ENCODE results near the gene JMJD6. TPM values are rescaled to one million over a fixed set of nuclear protein-coding genes. Genes with fewer than 3 reads are reported as not detected.

The JMJD6 gene
- total and polyA plus RNA-seq, 2 experiments from 2014 or later: 23.5 to 33.6 TPM

DNA sequence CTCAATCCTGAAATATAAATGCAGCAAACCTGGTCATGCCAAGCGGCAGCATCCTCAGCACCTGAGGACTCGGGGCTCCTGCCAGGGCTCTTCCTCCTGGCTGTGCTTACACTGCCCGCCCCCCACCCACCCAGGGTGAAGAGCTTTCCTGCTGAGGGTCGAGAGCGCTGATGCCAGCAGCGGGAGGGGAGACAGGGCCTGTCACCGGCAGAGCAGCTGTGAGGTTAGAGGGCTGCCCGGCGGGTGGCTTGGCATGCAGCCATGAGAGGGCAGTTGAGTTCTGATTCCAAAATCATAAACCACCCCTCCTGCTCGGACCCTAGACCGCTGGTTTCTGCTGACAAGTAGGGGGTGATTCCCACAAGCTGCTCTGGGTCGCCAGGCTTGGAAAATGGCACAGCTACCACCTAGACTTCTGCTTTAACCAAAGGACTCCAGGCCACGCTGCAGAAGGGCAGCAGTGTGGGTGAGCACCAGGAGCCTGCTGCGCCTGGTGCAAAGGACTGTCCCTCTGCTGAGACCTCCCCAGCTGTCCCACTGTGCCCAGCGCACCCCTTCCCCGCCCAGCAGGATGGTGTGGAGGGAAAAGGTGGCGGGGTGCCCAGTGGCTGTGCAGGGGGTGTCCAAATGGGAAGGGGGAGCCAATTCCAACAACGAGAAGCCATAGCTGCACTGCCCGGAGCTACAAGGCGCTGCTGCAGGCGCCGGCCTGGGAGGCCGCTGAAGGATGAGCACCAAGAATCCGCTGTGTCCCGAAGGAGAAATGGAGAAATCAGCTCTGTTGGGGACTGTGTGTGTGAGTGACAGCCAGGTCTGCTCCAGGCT, 42.3 kb downstream of the JMJD6 start:
- Histone ChIP-seq H3K4me3 (no peak overlapping the region), H3K4me1 (ENCODE audit: low read depth) (peaks cover 22% of the 10 kb centered on the region), H3K27ac (no peak overlapping the region), H3K9me3 (ENCODE audit: low read depth) (no peaks in the 10 kb centered on the region), H3K27me3 (no peaks in the 10 kb centered on the region), H3K36me3 (no peaks in the 10 kb centered on the region)
- DNase-seq (ENCODE audit: low read depth in 1 of 2, low spot score in 1 of 2): no peak
- TF ChIP-seq, protein P1, sequence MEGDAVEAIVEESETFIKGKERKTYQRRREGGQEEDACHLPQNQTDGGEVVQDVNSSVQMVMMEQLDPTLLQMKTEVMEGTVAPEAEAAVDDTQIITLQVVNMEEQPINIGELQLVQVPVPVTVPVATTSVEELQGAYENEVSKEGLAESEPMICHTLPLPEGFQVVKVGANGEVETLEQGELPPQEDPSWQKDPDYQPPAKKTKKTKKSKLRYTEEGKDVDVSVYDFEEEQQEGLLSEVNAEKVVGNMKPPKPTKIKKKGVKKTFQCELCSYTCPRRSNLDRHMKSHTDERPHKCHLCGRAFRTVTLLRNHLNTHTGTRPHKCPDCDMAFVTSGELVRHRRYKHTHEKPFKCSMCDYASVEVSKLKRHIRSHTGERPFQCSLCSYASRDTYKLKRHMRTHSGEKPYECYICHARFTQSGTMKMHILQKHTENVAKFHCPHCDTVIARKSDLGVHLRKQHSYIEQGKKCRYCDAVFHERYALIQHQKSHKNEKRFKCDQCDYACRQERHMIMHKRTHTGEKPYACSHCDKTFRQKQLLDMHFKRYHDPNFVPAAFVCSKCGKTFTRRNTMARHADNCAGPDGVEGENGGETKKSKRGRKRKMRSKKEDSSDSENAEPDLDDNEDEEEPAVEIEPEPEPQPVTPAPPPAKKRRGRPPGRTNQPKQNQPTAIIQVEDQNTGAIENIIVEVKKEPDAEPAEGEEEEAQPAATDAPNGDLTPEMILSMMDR (IDR thresholded peaks at IDR 0.05; ENCODE audit: low read depth, low read length): no peak

DNA sequence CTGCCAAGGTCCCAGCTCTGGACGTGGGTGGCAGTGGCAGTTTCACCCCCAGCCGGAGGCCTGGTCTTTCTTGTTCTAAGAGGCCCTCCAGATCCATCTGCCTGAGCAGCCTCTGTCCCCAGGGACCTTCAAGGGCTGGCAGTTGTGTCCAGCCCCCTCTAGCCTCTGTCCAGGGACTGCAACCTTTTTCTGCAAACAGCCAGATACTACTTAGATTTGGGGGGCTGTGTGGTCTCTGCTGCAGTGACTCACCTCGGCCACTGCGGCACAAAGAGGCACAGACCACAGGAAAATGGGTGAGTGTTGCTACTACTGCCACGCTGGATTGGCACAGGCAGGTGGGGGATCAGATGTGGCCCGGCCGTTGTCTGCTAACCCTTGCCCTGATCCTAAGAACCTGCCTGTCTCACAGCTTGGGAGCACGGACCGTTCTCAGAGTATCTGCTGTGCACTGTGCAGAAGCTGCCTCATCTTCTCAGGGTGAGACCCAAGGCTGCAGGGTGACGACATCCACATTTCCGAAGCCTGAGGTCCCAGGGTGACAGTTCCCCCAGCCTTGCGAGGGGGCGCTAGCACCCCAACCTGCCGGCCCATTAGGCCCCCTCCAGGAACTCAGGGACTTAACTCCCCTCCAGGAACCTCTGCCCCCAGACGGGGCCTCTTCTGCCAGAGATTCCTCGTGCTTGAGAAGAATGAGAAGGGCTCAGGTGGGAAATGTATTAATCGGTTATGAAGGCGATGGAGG, 43.2 kb downstream of the JMJD6 start:
- Histone ChIP-seq H3K9me3 (ENCODE audit: low read depth) (no peaks in the 10 kb centered on the region), H3K4me3 (no peak overlapping the region), H3K4me1 (ENCODE audit: low read depth) (peaks cover 22% of the 10 kb centered on the region), H3K27me3 (no peaks in the 10 kb centered on the region), H3K36me3 (no peaks in the 10 kb centered on the region), H3K27ac (peak overlapping the region; percentile 73)
- DNase-seq (ENCODE audit: low read depth in 1 of 2, low spot score in 1 of 2): peak in 1 of 2 donors; percentile 21
- TF ChIP-seq, protein P1 (IDR thresholded peaks at IDR 0.05; ENCODE audit: low read depth, low read length): peak; percentile 11

DNA sequence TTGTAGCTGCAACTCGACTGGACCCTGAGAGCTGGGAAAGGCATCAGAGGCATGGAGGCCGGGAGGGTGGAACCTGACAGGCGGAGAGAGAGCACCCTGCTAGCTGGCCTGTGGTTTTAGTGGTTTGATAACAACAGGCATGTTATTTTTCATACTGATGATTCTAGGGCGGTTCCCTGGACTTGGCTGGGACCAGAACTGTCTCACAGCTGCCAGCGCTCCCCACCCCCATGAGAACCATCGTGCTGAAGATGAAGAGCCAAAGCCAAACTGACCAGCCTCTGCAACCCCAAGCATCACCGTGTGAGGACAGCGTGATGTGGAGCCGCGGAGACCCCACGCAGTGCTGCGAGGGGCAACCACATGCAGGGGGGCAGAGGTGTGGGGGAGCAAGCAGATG, 44.1 kb downstream of the JMJD6 start:
- Histone ChIP-seq H3K9me3 (ENCODE audit: low read depth) (no peaks in the 10 kb centered on the region), H3K27ac (peak overlapping the region; percentile 73), H3K27me3 (no peaks in the 10 kb centered on the region), H3K36me3 (no peaks in the 10 kb centered on the region), H3K4me1 (ENCODE audit: low read depth) (peaks cover 22% of the 10 kb centered on the region), H3K4me3 (no peak overlapping the region)
- peak in 1 of 2 donors; percentile 94 for DNase-seq (ENCODE audit: low read depth in 1 of 2, low spot score in 1 of 2)
- TF ChIP-seq, protein P1 (IDR thresholded peaks at IDR 0.05; ENCODE audit: low read depth, low read length): no peak

DNA sequence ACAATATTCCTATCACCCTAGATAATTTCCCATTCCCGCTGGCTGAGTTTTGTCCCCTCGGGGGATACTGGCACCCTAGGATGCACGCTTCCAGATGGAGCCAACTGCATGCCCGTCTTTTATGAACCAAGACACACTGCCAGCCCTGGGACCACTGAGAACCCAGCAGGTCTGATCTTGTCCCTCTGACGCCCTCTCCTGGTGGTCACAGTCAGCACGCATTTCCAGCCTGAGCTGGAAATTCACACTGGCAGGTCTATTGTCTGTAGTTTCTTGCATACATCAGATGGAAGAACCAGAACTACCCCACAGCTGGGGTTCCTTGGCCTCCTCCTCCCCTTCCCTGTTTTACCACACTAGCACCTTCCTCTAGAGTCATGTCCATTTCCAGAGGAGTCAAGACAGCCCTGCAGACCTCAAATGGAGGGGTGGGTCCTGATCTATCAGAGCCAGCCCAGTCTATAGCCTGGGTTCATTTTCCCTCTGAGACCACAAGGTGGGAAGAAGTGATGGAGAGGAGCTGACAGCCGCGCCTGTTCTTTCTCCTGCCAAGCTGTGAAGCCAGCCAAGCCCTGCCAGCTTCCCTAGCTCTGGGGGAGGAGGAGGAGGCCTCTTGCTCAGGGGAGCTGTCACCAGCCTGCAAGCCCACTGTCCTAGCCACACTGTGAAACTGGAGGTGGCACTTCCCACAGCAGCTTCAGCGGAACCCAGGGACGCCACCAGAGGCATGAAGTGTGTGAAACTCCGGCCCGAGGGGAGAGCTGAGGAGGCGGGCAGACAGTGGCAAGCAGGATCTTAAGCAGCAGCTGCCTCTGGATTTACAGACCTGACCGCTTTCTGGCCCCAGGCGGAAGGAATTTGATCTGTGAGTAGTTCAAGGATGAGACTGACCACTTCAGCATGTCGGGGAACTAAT, 44.9 kb downstream of the JMJD6 start:
- Histone ChIP-seq H3K4me3 (no peak overlapping the region), H3K9me3 (ENCODE audit: low read depth) (no peaks in the 10 kb centered on the region), H3K27ac (peak overlapping the region; percentile 73), H3K27me3 (no peaks in the 10 kb centered on the region), H3K4me1 (ENCODE audit: low read depth) (peaks cover 22% of the 10 kb centered on the region), H3K36me3 (no peaks in the 10 kb centered on the region)
- TF ChIP-seq, protein P1 (IDR thresholded peaks at IDR 0.05; ENCODE audit: low read depth, low read length): peak; percentile 84
- peak; percentile 77 to 84 for DNase-seq (ENCODE audit: low read depth in 1 of 2, low spot score in 1 of 2)

DNA sequence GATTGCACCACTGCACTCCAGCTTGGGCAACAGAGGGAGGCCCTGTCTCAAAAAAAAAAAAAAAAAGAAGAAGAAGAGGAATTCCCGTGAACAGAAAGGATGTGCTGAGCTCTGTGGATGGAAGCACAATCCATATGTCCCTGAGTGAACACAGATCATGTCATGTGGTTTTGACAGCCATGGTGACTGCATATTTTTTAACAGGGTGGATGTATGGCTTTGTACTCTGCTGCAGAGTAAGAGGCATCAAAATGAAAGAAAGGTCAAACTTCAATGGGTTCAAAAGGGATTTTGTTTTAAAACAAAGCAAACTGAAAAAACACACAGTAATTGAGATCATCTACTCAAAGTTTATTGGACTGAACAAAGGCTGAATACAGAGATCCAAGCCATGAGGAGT, 47.2 kb downstream of the JMJD6 start:
- Histone ChIP-seq H3K36me3 (no peaks in the 10 kb centered on the region), H3K4me1 (ENCODE audit: low read depth) (peaks cover 22% of the 10 kb centered on the region), H3K9me3 (ENCODE audit: low read depth) (no peaks in the 10 kb centered on the region), H3K4me3 (no peak overlapping the region), H3K27me3 (no peaks in the 10 kb centered on the region), H3K27ac (no peak overlapping the region)
- TF ChIP-seq, protein P1 (IDR thresholded peaks at IDR 0.05; ENCODE audit: low read depth, low read length): no peak
- DNase-seq (ENCODE audit: low read depth in 1 of 2, low spot score in 1 of 2): no peak
